ENCODE results near the gene EED. TPM values are rescaled to one million over a fixed set of nuclear protein-coding genes. Genes with fewer than 3 reads are reported as not detected.

EED gene
- total RNA-seq, 6 experiments from 2014 or later: 14.6 to 19.8 (median 17.1) TPM

Other genes starting within 250 kb of the EED start
- gene PICALM, start 175.7 kb upstream of the EED start, total RNA-seq (2021; fragmentation: NEBNext Ultra II Directional; extraction: Animal tissue kit (Norgen Biotek cat#: 25700)): 100 to 1,000 TPM; 193 to 267 (median 244) TPM
- 10 to 100 TPM; 38.9 to 51.7 (median 41.9) TPM for gene HIKESHI, start 57.5 kb downstream of the EED start, total RNA-seq (2021; fragmentation: NEBNext Ultra II Directional; extraction: Animal tissue kit (Norgen Biotek cat#: 25700))
- gene CCDC81, start 130.1 kb downstream of the EED start, total RNA-seq (2021; fragmentation: NEBNext Ultra II Directional; extraction: Animal tissue kit (Norgen Biotek cat#: 25700)): 10 to 100 TPM in 1 of 6 experiments, 1 to 10 TPM in 5; 3.4 to 10.6 (median 4.5) TPM